K562 (cell line): Measurements from ENCODE around the gene CFP. TPM values are rescaled to one million over a fixed set of nuclear protein-coding genes. Genes with fewer than 3 reads are reported as not detected.

Experiments
- ATF6 ChIP-seq: sonication (generic); formaldehyde crosslinking; IDR thresholded peaks from 2 replicates; pipeline ENCODE4 v1.4.0; 2020; ENCODE audit warnings: mild to moderate bottlenecking, missing genetic modification reagents
- ATF7 ChIP-seq: fragments of 450-650 bp; IDR thresholded peaks from 2 replicates; pipeline ENCODE4 v1.7.1; 2014; ENCODE audit warnings: mild to moderate bottlenecking, moderate library complexity
- BHLHE40 ChIP-seq: IDR thresholded peaks from 2 replicates; pipeline ENCODE4 v1.6.1; 2011; ENCODE audit warnings: low read length, improper control_type of control experiment
- CBFB ChIP-seq: sonication (generic); formaldehyde crosslinking; IDR thresholded peaks from 2 replicates; pipeline ENCODE4 v1.4.0; 2020; ENCODE audit warnings: mild to moderate bottlenecking, missing genetic modification reagents
- CREB3 ChIP-seq: fragments of 450-650 bp; conservative IDR thresholded peaks from 2 replicates; pipeline ENCODE4 v1.6.1; 2016; ENCODE audit warnings: missing genetic modification characterization, low read depth, mild to moderate bottlenecking, missing compliant biosample characterization, moderate library complexity
- E2F3 ChIP-seq: fragments of 250-450 bp; sonication (Bioruptor Pico); IDR thresholded peaks from 2 replicates; pipeline ENCODE4 v1.4.0; 2020; ENCODE audit warnings: mild to moderate bottlenecking
- GATA2 ChIP-seq: sonication (generic); formaldehyde crosslinking; IDR thresholded peaks from 2 replicates; pipeline ENCODE4 v1.4.0; 2020; ENCODE audit warnings: mild to moderate bottlenecking, missing genetic modification reagents
- HMGN3 ChIP-seq: IDR thresholded peaks from 2 replicates; pipeline ENCODE4 v1.6.1; 2011; ENCODE audit warnings: borderline replicate concordance, low read depth, mild to moderate bottlenecking, mixed read lengths, low read length; ENCODE audit not compliant: insufficient read length; ENCODE audit errors: extremely low read depth
- LEF1 ChIP-seq: fragments of 450-650 bp; IDR thresholded peaks from 2 replicates; pipeline ENCODE4 v1.6.1; 2016; ENCODE audit warnings: mild to moderate bottlenecking
- RAD21 ChIP-seq, 2 experiments: fragments of 250-450 bp in 1 of 2; fragments of 450-650 bp in 1 of 2; sonication (Bioruptor Pico) in 1 of 2; formaldehyde crosslinking in 1 of 2; IDR thresholded peaks in 1 of 2; conservative IDR thresholded peaks in 1 of 2; 2 replicates each; pipeline versions ENCODE4 v1.4.0 to v1.8.0; 2020 to 2022; ENCODE audit warnings: mild to moderate bottlenecking in 2 of 2, moderate library complexity in 1 of 2
- RNF2 ChIP-seq: sonication (generic); IDR thresholded peaks from 2 replicates; pipeline ENCODE4 v1.6.1; 2016
- SIRT6 ChIP-seq: IDR thresholded peaks from one replicate; pipeline ENCODE4 v1.6.1; 2012; ENCODE audit warnings: low read depth, mild to moderate bottlenecking, control low read depth, inconsistent platforms, low read length, moderate library complexity
- SOX6 ChIP-seq: fragments of 450-650 bp; IDR thresholded peaks from 2 replicates; pipeline ENCODE4 v1.6.1; 2014; ENCODE audit warnings: mild to moderate bottlenecking
- TSC22D4 ChIP-seq: fragments of 450-650 bp; IDR thresholded peaks from 2 replicates; pipeline ENCODE4 v1.6.1; 2016; ENCODE audit warnings: missing genetic modification characterization, missing biosample characterization, control low read depth
- ZFX ChIP-seq: sonication (generic); formaldehyde crosslinking; IDR thresholded peaks from 2 replicates; pipeline ENCODE4 v1.8.0; 2022; ENCODE audit warnings: mild to moderate bottlenecking, missing genetic modification reagents, moderate library complexity
- ZNF12 ChIP-seq: sonication (generic); formaldehyde crosslinking; IDR thresholded peaks from 2 replicates; pipeline ENCODE4 v1.4.0; 2020; ENCODE audit warnings: mild to moderate bottlenecking, missing genetic modification reagents
- ZNF263 ChIP-seq: sonication (generic); formaldehyde crosslinking; IDR thresholded peaks from 2 replicates; pipeline ENCODE4 v1.8.0; 2022; ENCODE audit warnings: mild to moderate bottlenecking, missing genetic modification reagents, borderline replicate concordance
- ZNF347 ChIP-seq: fragments of 450-650 bp; formaldehyde crosslinking; IDR thresholded peaks from 2 replicates; pipeline ENCODE4 v1.4.0; 2020; ENCODE audit warnings: low read depth, mild to moderate bottlenecking, moderate library complexity
- ZNF398 ChIP-seq: fragments of 250-450 bp; sonication (Bioruptor Pico); IDR thresholded peaks from 2 replicates; pipeline ENCODE4 v1.8.0; 2021; ENCODE audit warnings: moderate library complexity, mild to moderate bottlenecking, inconsistent platforms
- ZNF717 ChIP-seq: fragments of 250-450 bp; sonication (Bioruptor Pico); IDR thresholded peaks from 2 replicates; pipeline ENCODE4 v1.5.0; 2021
- ZNF75A ChIP-seq: fragments of 450-650 bp; formaldehyde crosslinking; IDR thresholded peaks from 2 replicates; pipeline ENCODE4 v1.4.0; 2020; ENCODE audit warnings: mild to moderate bottlenecking
- ZNF766 ChIP-seq: fragments of 200-800 bp; sonication (Bioruptor generic); conservative IDR thresholded peaks from 2 replicates; pipeline ENCODE4 v1.6.1; 2016; ENCODE audit warnings: missing genetic modification characterization, missing compliant biosample characterization
- ZSCAN29 ChIP-seq: fragments of 450-650 bp; IDR thresholded peaks from 2 replicates; pipeline ENCODE4 v1.6.1; 2017
- polyA plus RNA-seq, 8 experiments: library from polyadenylated mRNA; depleted of rRNA in 4 of 8; stranded (reverse) in 5 of 8; unstranded in 3 of 8; fragments of >200 nt; fragmentation: Nextera tagmentation in 2 of 8; fragmentation: Illumina TruSeq in 1 of 8; extraction: Ambion mirVana in 2 of 8; extraction: Trizol in 1 of 8; gene quantifications; 2 replicates each; pipeline versions ENCODE4 v1.2.1 to v1.2.3, GENCODE V29; 2011 to 2014; ENCODE audit warnings: inconsistent platforms in 1 of 8, missing spikeins in 1 of 8
- total RNA-seq, 7 experiments: library from RNA; depleted of rRNA in 6 of 7; stranded (reverse); fragments of >200 nt in 6 of 7; fragmentation: Illumina TruSeq in 2 of 7; extraction: Trizol in 2 of 7; gene quantifications; 2 replicates each; pipeline versions ENCODE4 v1.2.1 to v1.2.3, GENCODE V29; 2011 to 2021; ENCODE audit warnings: low replicate concordance in 1 of 7

The CFP gene
- total and polyA plus RNA-seq, 9 of the 15 experiments (the other 6 are each of a cell fraction or from before 2014, with no cell fraction given): 0.18 to 2.0 (median 0.55) TPM

- TF ChIP-seq BHLHE40 (no peak; the same call in none of the 2 replicates), ZNF766 (CRISPR knock-in tag) (no peak), ZSCAN29 (no peak), ATF6 (CRISPR knock-in tag) (no peak), ZNF347 (CRISPR knock-in tag) (no peak), E2F3 (CRISPR knock-in tag) (no peak), SOX6 (no peak), LEF1 (peak; percentile 76), CBFB (CRISPR knock-in tag) (no peak), HMGN3 (peak; percentile 46), GATA2 (no peak), ZNF75A (CRISPR knock-in tag) (no peak), CREB3 (tag) (no peak), ZFX (peak; percentile 96), ZNF12 (CRISPR knock-in tag) (no peak), RAD21 (CRISPR knock-in tag; conservative IDR thresholded peaks at IDR 0.05 in 1 of 2, IDR thresholded peaks at IDR 0.05 in 1 of 2) (no peak), ATF7 (peak; percentile 84), SIRT6 (no peak), RNF2 (peak; percentile 83), ZNF263 (CRISPR knock-in tag) (0 out of 2 replicates have a peak, but pooled peaks have one; percentile 32), ZNF717 (CRISPR knock-in tag) (no peak), ZNF398 (no peak), TSC22D4 (tag) (no peak)
Measured at GRCh38 chrX:47581731-47582647, 47.7 kb downstream of the CFP start, which contains the start of gene TIMP1 (continued).
